GM18520 (cell line): ENCODE results near the gene DUSP16.
"Not testable (repeated sequence)": the region's sequence is repeated elsewhere in the genome, so short reads cannot be mapped to it uniquely, and the experiment has no call there.

Experiments
- ATAC-seq: cut with Tn5 transposase; IDR thresholded peaks from one replicate; pipeline ENCODE4 v1.9.1; 2021; ENCODE audit not compliant: unreplicated experiment

Gene DUSP16

DNA sequence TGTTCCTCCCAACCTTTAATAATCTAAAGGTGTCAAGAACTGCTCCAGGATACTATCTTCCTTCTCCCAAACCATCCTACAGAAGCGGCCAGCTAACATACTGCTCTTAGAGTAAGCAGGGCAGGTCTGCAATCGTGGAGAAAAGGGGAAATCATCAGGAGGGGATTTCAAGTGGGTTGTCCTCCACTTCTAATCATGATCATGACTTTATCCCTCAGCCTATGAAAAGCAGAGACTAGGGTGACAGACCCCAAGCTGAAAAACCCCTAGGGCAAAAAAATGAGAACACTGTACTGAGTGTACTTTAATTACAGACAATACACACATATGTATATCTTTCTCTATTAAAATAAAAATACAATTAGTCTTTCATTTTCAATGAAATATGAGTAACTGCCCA is 13.9 kb downstream of the DUSP16 start:
- ATAC-seq: no peak

GRCh38 chr12:12546314-12546772 is 16.3 kb downstream of the DUSP16 start:
- no peak for ATAC-seq

DNA sequence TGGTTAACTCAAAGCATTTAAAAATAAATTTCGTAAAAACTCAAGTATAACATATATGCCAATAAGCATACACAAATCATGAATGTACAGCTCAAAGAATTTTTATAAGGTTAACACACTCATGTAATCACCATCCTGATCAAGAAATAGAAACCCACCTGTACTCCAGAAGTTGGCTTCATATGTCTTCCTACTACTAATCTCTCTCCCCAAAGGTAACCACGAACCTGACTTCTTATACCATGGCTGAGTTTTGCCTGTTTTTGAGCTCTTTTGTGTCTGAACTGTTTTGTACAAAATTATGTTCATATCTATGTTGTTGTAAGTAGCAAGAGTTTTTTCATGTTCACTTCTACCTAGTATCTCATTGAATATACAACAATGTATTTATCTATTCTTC is 18.7 kb downstream of the DUSP16 start:
- no peak for ATAC-seq

DNA sequence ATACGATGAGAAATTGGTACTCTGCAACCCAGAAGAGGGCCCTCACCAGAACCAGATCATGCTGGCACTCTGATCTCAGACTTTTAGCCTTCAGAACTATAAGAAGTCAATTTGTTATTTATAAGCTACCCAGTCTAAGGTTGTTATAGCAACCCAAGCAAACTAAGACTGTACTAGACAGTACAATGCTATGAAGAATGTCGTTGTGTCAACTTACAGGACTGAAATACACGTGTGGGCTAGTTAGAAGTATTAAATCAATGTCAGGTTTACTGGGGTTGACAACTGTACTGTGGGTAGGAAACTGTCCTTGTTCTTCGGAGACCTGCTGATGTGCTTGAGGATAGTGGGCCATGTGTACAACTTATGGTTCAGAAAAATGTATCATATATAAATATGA is 19.7 kb downstream of the DUSP16 start:
- ATAC-seq: no peak

- ATAC-seq: no peak
These were observed 20.4 kb downstream of the DUSP16 start for GRCh38 chr12:12542286-12542685.

GRCh38 chr12:12541782-12542181 is 20.9 kb downstream of the DUSP16 start:
- ATAC-seq: no peak

- no peak for ATAC-seq
These were observed 22.2 kb downstream of the DUSP16 start for GRCh38 chr12:12540261-12541013.

GRCh38 chr12:12539028-12539810 is 23.4 kb downstream of the DUSP16 start:
- ATAC-seq: no peak

DNA sequence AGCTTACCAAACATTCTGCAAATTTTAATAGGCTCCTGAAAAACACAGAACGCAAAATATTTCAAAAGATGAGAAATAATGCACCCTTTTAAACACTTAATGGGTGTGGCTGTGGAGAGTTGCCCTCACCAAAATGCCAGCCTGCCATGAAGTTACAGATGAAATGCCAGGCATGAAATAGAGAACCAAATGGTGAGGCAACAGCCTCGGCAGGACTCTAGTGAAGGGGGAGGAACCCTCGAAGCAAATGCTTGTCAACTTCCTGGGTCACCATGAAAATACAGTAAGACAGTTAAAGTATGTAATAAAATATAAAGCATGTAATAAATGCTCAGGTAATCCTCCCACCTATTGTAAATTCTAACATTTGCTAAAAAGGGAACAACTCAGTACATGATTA is 24.1 kb downstream of the DUSP16 start:
- no peak for ATAC-seq

GRCh38 chr12:12537421-12537820 is 25.2 kb downstream of the DUSP16 start:
- no peak for ATAC-seq

GRCh38 chr12:12534975-12535374 is 27.7 kb downstream of the DUSP16 start:
- no peak for ATAC-seq

DNA sequence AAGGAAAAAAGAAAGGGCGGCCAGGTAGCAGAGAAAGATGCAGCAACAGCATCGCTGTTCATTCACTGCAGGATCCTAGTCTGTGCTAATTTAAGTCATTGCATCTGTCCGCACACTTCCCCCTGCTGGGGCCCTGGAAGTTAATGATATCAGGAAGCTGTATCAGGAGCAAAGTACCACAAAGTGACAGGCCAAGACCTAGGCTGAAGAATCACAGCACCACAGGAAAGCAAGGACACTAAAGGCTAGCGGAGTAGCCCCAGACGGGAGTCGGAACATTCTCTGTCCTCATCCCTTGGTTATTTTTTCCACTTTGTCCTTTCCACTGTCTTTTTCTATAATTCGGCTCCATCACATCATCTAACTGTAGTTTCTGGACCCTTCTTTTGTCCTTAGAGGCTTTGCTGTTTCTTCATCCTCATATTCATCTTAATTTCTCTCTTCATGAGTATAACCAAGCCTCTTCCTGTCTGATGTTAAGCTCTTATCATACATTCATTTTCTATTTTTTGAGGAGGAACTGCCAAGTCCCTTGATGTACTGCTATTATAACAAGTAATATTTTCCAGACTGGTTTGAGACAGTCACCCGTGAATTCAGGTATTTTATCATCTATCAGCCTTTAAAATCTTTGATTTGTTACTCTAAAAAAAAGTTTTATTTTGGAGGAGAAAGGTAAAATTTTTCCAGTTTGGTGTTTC is 28.3 kb downstream of the DUSP16 start:
- ATAC-seq: no peak

GRCh38 chr12:12533238-12533829 is 29.3 kb downstream of the DUSP16 start:
- no peak for ATAC-seq

GRCh38 chr12:12531194-12531593 is 31.5 kb downstream of the DUSP16 start:
- ATAC-seq: no peak

DNA sequence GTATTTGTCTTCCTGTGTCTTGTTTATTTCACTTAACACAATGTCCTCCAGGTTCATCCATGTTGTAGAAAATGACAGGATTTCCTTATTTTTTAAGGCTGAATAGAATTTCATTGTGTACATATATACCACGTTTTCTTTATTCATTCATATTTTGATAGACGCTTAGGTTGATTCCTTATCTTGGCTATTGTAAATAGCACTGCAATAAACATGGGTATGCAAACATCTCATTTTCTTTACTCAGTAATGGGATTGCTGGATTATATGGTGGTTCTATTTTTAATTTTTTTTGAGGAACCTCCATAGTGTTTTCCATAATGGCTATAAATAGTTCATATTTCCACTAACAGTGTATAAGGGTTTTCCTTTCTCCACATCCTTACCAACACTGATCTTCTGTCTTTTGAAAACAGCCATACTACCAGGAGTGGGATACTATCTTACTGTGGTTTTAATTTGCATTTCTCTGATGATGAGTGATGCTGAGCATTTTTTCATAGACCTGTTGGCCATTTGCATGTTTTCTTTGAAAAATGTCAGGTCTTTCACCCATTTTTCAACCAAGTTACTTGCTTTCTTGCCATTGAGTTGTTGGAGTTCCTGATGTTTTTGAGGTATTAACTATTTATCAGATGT is 32.8 kb downstream of the DUSP16 start:
- no peak for ATAC-seq

DNA sequence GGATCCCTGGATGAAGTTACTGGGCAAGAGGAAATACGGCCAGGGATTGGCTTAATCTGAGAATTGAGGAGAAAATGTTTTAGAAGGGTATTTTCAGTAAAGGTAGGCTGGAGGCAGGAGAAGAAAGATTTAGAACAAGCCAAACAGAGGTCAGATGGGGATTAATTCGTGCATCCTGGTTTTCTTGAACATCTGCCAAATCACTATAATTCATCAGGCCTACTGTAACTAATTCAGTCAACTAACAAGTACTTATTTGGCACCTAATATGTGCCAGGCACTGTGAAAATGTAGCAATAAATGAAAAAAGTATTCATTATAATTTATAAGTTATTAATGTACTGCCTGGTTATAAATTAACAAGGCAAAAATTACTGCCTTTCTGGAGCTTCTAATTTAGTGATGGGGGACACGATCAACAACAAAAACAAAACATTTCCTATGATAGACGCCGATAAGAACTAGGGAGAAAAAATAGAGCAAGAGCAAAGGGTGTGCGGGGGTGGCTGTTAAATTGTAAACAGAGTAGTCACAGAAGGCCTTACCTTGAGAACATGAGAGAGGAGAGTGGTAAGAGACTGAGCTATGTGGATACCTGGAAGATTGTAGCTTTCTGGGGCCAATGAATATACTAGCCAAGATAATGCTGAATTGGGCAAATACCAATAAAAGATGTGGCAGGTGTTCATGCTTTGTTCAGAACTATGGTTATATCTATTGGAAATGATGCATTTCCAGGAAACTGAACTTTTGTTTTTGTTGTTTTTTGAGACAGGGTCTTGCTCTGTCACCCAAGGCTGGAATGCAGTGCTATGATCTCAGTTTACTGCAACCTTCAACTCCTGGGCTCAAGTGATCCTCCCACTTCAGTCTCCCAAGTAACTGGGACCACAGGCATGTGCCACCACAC is 34.0 kb downstream of the DUSP16 start:
- ATAC-seq: no peak

- ATAC-seq: no peak
These were observed 34.8 kb downstream of the DUSP16 start for GRCh38 chr12:12527820-12528296.

DNA sequence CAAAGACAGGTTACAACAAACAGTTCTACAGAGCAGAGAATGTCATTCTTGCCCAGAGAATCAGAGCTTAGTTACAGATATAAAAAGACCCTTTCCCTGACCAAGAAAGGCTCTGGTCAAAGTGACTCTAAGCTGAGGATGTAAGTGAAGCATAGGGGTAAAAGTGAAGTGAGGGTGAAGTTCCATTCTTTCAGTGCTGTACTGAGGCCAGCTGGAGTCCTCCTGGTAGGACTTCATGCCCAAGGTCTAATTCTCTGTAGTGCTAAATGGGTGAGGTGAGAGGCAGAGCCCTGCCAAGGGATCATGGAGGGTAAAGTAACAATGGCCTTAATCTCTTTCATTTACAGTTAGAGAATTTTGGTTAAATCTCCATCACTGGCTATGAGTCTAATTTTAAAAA is 38.5 kb downstream of the DUSP16 start:
- no peak for ATAC-seq

DNA sequence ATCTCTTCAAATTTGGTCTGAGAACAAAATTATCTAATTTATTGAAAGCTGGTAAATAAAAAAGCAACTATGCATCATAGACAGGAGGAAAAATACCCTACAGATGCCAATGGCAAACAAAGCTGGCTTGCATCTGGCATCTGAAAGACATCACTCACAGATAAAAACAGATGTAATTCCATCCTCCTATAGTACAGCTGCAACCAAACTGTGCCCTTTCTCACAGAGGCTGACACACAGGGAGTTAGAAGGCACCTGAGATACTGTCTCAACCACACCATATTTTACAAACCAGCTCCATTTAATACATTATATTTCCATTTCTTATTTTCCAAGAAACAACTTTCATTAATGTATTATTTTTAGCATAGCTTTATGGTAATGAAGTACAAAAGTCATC is 39.4 kb downstream of the DUSP16 start:
- ATAC-seq: no peak

DNA sequence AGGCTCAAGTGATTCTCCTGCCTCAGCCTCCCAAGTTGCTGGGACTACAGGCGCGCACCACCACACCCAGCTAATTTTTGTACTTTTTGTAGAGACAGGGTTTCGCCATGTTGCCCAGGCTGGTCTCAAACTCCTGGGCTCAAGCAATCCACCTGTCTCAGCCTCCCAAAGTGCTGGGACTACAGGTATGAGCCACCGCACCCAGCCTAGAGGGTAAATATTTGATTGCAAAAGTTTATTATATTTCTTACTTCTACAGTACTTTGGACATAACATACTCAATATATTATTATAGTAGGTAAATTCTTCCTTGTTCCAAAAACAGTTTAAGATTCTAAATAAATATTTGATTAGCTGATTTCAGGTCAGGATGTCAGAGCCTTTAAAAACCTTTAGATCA is 40.0 kb downstream of the DUSP16 start:
- ATAC-seq: not testable (repeated sequence)
